ENCODE measurements around the gene KLC1.
"Not testable (repeated sequence)": the region's sequence is repeated elsewhere in the genome, so short reads cannot be mapped to it uniquely, and the experiment has no call there.

KLC1 gene

DNA sequence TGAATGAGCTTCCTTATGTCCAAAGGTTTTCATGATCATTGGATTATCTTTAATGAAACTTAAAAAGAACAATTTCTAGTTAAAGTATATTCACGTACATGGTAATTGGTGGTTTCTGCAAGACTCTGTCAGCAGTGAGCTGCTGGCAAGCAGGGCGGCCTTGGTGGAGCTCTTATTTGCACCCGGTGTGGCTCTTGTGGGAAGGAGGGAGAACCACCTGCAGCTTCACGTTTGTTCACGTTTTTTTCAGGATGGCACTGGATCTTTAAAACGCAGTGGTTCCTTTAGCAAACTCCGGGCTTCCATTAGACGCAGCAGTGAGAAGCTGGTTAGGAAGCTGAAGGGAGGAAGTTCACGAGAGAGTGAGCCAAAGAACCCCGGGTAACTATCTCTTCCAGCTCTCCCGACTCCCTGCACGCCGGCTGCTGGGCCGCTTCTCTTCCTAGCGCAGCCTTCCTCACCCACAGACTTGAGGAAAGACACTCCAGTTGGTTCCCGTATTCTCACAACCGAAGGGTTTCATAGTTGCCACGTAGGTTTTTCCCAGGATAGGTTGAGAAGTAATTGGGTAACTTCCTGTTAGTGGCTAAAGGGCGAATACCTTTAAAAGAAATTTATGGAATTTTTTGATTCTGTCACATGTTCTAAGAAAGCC is 57.9 kb downstream of the KLC1 start:
- no peak for ATAC-seq
- Mint-ChIP-seq H3K27ac (no peak overlapping the region), H3K9me3 (no peaks in the 10 kb centered on the region), H3K27me3 (no peaks in the 10 kb centered on the region), H3K4me1 (peaks cover 6% of the 10 kb centered on the region), H3K36me3 (ENCODE audit: low read depth) (peaks cover 12% of the 10 kb centered on the region), H3K4me3 (no peak overlapping the region)
- DNase-seq = no peak

DNA sequence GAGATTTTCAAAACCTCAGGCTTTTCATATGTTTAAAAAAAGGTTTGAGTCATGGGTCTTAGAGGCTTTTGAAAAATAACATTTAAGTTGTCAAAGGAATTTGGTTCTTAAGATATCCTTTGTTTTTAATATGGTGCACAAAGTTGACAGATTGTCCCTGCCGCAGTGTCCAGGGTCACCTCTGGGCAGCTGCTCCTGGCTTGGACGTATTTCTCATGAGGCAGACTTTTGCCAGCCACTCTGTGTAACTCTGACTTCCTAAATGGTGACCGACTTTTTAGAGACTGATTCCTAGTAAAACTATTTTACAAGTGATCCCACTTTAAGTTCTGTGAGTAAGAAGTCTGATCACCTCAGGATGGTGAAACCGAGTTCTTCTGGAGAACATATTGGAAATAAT is 58.7 kb downstream of the KLC1 start:
- Mint-ChIP-seq H3K27me3 (no peaks in the 10 kb centered on the region), H3K4me3 (no peak overlapping the region), H3K9me3 (no peaks in the 10 kb centered on the region), H3K4me1 (peaks cover 6% of the 10 kb centered on the region), H3K27ac (no peak overlapping the region), H3K36me3 (ENCODE audit: low read depth) (peaks cover 12% of the 10 kb centered on the region)
- ATAC-seq (no peak), DNase-seq (no peak)

DNA sequence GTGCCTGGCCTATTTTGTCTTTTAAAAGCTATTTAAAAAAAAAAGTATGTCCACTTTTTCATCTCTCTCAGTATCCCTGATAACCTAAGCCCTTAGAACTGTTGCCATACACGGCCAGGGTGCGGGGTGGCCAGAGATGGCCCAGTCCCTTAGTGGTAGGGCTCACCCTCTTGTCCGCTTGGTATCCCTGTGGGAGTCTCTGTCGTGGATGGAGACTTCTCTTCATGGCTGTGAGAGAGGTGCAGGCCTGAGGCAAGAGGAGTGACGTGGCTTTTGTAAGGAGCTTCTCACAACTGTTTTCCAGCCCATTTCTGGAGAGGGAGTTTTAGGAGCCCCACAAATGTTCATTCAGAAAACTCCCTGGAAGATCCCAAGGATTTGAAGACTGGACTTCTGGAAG is 59.4 kb downstream of the KLC1 start:
- no peak overlapping the region for H3K4me3 Mint-ChIP-seq
- no peak for DNase-seq
- H3K27me3 Mint-ChIP-seq = no peaks in the 10 kb centered on the region
- H3K9me3 Mint-ChIP-seq = no peaks in the 10 kb centered on the region
- no peak for ATAC-seq
- peaks cover 12% of the 10 kb centered on the region for H3K36me3 Mint-ChIP-seq (ENCODE audit: low read depth)
- H3K27ac Mint-ChIP-seq = no peak overlapping the region
- H3K4me1 Mint-ChIP-seq = peaks cover 6% of the 10 kb centered on the region

DNA sequence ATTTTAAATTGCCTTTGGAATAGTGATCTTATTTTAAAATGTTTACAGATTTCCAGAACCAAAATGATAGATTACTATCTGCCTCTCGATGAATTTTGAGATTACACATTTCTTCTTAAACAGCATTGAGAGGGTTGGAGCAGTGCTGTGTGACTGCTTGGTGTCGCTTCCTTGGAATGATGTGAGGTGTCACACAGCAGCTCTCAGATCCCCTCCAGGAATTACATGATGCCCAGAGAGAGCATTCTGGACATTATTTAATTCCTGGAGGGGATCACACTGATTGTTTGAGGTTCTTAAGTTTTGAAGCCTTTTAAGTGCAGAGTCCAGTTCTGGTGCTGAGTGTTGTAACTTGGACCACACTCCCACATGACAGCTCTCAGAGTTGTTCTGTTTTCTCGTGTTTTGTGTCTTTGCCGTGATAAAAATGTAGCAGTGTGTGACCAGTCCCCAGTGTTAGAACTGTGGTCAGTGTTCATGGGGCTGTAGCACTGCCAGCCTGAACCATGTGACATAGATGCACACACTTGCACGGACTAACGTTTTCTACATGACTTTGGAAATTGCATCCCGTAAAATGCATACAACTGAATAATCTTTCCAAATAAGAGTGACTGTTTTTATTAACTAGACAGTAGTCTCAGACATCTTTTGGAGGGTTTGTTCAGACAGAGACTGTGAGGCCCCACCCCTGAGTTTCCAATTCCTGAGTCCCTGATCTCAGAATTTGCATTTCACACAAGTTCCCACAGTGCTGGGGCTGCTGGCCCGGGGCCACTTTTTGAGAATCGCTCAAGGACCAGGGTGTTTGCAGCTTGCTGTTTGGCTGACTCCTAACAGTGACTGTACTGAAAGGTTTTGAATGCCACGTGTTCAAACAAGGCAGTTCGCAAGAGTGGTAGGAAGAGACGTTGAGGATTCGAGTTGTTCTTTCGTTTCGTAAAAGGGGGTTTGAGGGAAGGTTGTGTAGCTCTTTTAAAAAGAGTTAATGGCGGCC is 60.2 kb downstream of the KLC1 start:
- no peaks in the 10 kb centered on the region for H3K27me3 Mint-ChIP-seq
- H3K4me3 Mint-ChIP-seq = no peak overlapping the region
- peaks cover 6% of the 10 kb centered on the region for H3K4me1 Mint-ChIP-seq
- H3K9me3 Mint-ChIP-seq = no peaks in the 10 kb centered on the region
- DNase-seq = no peak
- no peak for ATAC-seq
- no peak overlapping the region for H3K27ac Mint-ChIP-seq
- peaks cover 15% of the 10 kb centered on the region for H3K36me3 Mint-ChIP-seq (ENCODE audit: low read depth)

DNA sequence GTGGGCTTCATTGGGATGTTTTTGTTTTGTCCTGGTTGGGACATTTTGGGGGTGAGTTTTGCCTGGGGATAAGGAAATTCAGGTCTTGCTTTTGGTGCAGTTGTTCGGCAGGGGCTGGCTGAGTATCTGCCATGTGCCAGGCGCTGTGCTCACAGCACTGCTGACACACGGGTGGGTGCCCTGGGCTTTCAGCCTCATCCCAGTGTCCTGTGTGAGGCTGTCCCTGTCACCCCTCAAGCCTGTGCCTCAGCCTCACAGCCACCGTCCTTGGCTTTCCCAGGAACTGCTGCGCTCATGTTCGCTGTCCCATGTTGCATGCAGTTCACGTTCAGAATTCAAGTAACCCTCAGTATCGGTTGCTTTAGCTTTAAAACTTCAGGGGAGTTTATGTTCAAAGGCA is 61.3 kb downstream of the KLC1 start:
- DNase-seq = no peak
- H3K9me3 Mint-ChIP-seq = no peaks in the 10 kb centered on the region
- no peak for ATAC-seq
- H3K27me3 Mint-ChIP-seq = no peaks in the 10 kb centered on the region
- H3K4me1 Mint-ChIP-seq = peaks cover 7% of the 10 kb centered on the region
- H3K27ac Mint-ChIP-seq = no peak overlapping the region
- H3K36me3 Mint-ChIP-seq (ENCODE audit: low read depth) = peaks cover 15% of the 10 kb centered on the region
- H3K4me3 Mint-ChIP-seq = no peak overlapping the region

DNA sequence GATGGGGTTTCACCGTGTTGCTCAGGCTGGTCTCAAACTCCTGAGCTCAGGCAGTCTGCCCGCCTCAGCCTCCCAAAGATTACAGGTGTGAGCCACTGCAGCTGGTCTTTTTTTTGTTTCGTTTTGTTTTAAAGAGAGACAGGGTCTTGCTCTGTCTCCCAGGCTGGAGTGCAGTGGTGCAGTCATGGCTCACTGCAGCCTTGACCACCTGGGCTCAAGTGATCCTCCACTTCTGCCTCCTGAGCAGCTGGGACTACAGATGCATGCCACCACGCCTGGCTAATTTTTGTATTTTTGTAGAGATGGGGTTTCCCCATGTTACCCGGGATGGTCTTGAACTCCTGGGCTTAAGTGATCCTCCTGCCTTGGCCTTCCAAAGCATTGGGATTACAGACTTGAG is 62.6 kb downstream of the KLC1 start:
- not testable (repeated sequence) for H3K9me3 Mint-ChIP-seq, H3K27ac Mint-ChIP-seq, ATAC-seq, H3K4me3 Mint-ChIP-seq, DNase-seq, H3K4me1 Mint-ChIP-seq, H3K27me3 Mint-ChIP-seq
- peaks cover 15% of the 10 kb centered on the region for H3K36me3 Mint-ChIP-seq (ENCODE audit: low read depth)

DNA sequence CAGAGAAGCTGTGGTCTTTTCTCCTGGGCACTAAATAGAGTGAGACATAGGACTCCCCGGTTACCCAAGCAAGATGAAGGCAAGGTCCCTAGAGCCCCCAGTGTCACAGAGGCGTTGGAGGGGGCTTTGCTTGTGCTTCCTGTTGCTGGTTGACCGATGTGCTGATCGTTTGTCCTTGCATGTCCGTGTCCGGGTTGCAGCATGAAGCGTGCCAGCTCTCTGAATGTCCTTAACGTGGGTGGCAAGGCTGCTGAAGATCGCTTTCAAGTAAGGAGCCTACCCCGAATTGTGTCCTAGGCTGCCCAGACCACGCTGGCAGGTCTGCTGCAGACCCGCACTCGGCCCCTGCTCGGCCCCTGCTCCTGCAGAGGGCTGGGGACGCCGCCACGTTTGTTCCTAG is 63.1 kb downstream of the KLC1 start:
- H3K27me3 Mint-ChIP-seq = no peaks in the 10 kb centered on the region
- no peak for ATAC-seq
- no peaks in the 10 kb centered on the region for H3K9me3 Mint-ChIP-seq
- peaks cover 10% of the 10 kb centered on the region for H3K4me1 Mint-ChIP-seq
- peaks cover 15% of the 10 kb centered on the region for H3K36me3 Mint-ChIP-seq (ENCODE audit: low read depth)
- no peak for DNase-seq
- H3K27ac Mint-ChIP-seq = no peak overlapping the region
- no peak overlapping the region for H3K4me3 Mint-ChIP-seq

DNA sequence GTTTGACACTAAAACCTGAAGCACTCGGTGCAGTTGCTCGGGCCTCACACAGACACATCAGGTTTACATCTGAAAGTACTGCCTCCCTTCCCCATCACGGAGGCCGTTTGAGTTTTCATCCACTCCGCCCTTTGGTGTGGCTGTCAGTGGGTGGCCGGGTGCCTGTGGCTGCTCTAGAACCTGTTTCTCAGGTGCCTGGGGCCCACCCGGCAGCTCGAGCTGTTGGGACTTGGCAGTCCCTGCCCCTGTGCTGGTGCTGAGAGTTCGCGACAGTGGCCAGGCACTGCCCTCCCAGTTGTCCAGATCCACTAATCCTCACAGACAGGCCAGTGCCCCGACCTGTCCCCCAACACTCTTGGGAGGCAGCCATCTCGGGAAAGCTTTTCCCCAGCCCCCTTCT is 63.9 kb downstream of the KLC1 start:
- Mint-ChIP-seq H3K9me3 (no peaks in the 10 kb centered on the region), H3K36me3 (ENCODE audit: low read depth) (peaks cover 14% of the 10 kb centered on the region), H3K27me3 (no peaks in the 10 kb centered on the region)

DNA sequence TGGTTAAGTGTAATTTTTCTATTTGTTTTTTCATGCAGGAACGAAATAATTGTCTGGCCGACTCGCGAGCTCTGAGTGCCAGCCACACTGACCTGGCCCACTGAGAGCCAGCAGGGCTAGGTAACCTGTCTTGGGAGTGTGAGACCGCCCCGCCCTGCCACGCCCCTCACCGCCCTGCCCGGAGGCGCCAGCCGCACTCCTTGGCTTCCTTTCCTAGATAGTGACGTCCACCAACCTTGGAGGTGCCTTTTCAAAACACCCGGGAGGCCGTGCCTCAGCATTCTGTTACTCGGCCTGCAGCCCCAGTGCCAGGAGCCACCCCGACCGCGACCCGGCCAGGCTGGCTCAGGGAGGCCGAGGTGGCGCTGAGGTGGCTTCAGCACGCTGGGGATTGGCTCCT is 64.5 kb downstream of the KLC1 start:
- Mint-ChIP-seq H3K4me1 (peaks cover 10% of the 10 kb centered on the region), H3K9me3 (no peaks in the 10 kb centered on the region), H3K27me3 (no peaks in the 10 kb centered on the region), H3K27ac (no peak overlapping the region), H3K36me3 (ENCODE audit: low read depth) (peaks cover 8% of the 10 kb centered on the region), H3K4me3 (no peak overlapping the region)
- no peak for DNase-seq
- ATAC-seq = no peak

More for the DNA sequence above, 63.9 kb downstream of the KLC1 start:
- H3K27ac Mint-ChIP-seq = no peak overlapping the region
- peaks cover 10% of the 10 kb centered on the region for H3K4me1 Mint-ChIP-seq
- ATAC-seq (no peak), DNase-seq (no peak)
- no peak overlapping the region for H3K4me3 Mint-ChIP-seq

DNA sequence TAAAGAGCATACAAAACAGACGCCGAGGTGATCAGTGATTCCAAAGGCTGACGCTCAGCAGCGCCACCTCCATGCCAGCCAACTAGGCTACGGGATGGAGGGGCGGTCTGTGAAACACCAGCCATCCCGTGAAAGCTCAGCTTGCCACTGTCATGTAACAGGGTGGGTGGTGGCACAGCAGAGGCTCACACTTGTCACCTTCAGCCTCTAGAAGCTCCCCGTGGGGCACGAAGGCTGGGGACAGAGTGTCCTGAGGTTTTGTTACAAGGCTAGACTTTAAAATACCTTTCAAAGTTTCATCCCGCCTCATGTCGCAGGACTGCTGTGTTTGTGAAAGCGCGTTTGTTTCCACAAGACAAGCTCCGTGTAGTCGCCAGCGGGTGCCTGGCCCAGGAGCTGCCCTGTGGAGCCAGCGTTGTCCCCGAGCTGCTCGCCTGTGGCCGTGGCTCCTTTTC is 65.6 kb downstream of the KLC1 start:
- Mint-ChIP-seq H3K27me3 (no peaks in the 10 kb centered on the region), H3K36me3 (ENCODE audit: low read depth) (peaks cover 8% of the 10 kb centered on the region), H3K4me1 (peaks cover 8% of the 10 kb centered on the region), H3K9me3 (no peaks in the 10 kb centered on the region), H3K4me3 (no peak overlapping the region), H3K27ac (no peak overlapping the region)
- ATAC-seq (no peak), DNase-seq (no peak)

DNA sequence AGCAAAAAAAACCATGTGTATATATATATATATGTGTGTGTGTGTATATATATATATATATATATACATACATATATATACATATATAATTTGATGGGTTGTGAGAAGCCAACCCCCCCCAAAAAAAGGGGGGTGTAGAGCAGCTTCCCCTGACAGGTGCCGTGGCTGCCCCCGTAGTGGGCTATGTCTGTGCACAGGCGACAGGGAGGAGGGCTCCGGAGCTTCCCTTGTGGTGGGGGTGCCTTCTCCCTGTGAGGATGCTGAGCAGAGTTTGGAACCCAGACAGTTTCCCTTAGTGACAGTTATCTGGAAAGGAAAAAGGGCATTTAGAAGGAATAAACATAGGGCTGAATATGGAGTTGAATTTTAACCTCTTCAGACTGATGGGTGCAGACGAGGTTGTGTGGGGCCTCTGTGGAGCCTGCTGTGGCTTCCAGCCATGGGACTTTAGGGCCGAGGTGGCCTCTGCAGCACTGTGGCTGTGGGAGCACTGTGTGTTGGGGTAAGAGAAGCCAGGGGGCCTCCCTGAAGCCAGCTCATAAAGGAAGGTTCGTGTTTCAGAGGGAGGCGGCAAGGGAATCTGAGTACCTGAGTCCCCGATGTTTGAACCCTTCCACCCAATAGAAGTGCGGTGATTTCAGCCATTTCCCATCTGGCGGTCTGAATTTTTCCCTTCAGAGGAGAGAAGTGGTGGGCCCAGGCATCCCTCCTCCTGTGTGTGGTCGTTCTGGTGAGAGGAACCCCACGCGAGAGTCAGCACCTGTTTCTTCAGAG is 66.5 kb downstream of the KLC1 start:
- Mint-ChIP-seq H3K9me3 (no peaks in the 10 kb centered on the region), H3K4me1 (peaks cover 5% of the 10 kb centered on the region), H3K4me3 (no peak overlapping the region), H3K27me3 (no peaks in the 10 kb centered on the region), H3K27ac (no peak overlapping the region), H3K36me3 (ENCODE audit: low read depth) (peaks cover 7% of the 10 kb centered on the region)
- no peak for DNase-seq
- ATAC-seq = no peak

DNA sequence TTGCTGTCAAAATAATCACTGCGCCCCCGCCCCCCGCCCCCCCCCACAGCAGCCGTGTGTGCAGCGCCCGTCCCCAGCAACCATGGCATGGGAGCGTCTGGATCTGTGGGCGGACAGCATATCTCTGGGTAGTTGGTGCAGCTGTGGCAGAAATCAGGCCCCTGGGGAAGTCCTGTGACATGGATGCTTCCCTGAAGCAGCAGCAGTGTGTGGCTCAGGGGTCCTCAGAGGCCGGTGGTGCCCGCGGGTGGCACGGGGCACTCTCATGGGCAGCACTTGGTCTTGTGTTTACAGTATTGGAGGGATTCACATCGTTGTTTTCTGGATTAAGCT is 67.0 kb downstream of the KLC1 start:
- ATAC-seq = no peak
- peaks cover 3% of the 10 kb centered on the region for H3K4me1 Mint-ChIP-seq
- H3K36me3 Mint-ChIP-seq (ENCODE audit: low read depth) = peaks cover 7% of the 10 kb centered on the region
- no peaks in the 10 kb centered on the region for H3K27me3 Mint-ChIP-seq
- no peak for DNase-seq
- no peaks in the 10 kb centered on the region for H3K9me3 Mint-ChIP-seq
- H3K4me3 Mint-ChIP-seq = no peak overlapping the region
- H3K27ac Mint-ChIP-seq = no peak overlapping the region

DNA sequence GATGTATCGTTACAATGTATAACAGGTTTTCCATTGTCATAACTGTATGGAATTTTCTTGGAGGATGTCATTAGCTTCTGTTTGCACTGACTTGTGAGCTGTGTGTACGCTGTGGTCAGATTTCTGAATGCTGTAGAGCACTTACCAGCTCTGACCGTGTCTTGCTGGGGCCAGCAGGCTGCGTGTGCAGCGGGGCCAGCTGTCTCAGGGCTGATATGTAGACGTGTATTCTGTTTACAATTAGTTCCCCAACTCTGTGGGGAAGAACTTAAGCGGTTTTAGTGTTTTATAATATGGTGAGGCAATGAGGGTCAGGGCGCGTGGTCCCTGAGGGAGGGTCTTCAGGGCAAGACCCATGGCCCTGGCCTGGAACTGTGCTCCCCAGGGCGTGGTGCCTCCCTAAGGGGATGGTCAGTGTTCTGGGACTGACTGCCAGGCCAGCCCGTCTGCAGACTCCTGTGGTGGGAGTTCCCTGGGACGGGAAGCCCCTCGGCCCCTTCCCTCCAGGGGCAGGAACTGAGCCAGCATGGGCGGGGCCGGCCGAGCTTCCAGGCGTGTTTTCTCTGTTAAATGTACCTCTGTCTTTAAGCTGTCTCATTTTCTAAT is 67.6 kb downstream of the KLC1 start:
- no peak overlapping the region for H3K4me3 Mint-ChIP-seq
- peaks cover 3% of the 10 kb centered on the region for H3K4me1 Mint-ChIP-seq
- ATAC-seq (no peak), DNase-seq (no peak)
- H3K9me3 Mint-ChIP-seq = no peaks in the 10 kb centered on the region
- no peaks in the 10 kb centered on the region for H3K27me3 Mint-ChIP-seq
- H3K36me3 Mint-ChIP-seq (ENCODE audit: low read depth) = peaks cover 7% of the 10 kb centered on the region
- H3K27ac Mint-ChIP-seq = no peak overlapping the region

DNA sequence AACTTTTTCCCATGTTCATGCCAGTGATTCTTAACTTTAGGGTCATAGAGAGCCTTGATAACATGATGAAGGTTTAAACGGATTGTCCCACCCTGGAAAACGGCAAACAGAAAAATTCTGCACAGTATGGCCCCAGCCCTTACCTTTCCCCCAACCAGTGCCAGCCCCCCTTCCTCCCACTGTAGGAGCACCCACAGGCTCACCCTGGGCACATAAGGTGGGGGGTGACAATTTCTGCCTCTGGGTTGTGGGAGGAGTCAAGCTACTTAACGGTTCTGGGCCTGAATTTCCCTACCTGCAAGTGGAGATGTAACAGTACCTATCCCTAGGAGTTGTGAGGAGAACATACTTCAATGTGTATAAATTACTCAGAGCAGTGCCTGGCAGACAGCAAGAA is 68.2 kb downstream of the KLC1 start:
- no peak overlapping the region for H3K27ac Mint-ChIP-seq
- H3K9me3 Mint-ChIP-seq = no peaks in the 10 kb centered on the region
- H3K27me3 Mint-ChIP-seq = no peaks in the 10 kb centered on the region
- no peak for ATAC-seq
- no peak overlapping the region for H3K4me3 Mint-ChIP-seq
- no peak for DNase-seq
- peaks cover 3% of the 10 kb centered on the region for H3K4me1 Mint-ChIP-seq
- peaks cover 7% of the 10 kb centered on the region for H3K36me3 Mint-ChIP-seq (ENCODE audit: low read depth)

Data from activated naive CD8-positive, alpha-beta T cell treated with anti-CD3 and anti-CD28 coated beads, Interleukin-2, amount 50 U/mL, for 24 hours (primary cell).